ENCODE data around the gene USP38.
"Not testable (repeated sequence)": the region's sequence is repeated elsewhere in the genome, so short reads cannot be mapped to it uniquely, and the experiment has no call there.

USP38 gene, protein sequence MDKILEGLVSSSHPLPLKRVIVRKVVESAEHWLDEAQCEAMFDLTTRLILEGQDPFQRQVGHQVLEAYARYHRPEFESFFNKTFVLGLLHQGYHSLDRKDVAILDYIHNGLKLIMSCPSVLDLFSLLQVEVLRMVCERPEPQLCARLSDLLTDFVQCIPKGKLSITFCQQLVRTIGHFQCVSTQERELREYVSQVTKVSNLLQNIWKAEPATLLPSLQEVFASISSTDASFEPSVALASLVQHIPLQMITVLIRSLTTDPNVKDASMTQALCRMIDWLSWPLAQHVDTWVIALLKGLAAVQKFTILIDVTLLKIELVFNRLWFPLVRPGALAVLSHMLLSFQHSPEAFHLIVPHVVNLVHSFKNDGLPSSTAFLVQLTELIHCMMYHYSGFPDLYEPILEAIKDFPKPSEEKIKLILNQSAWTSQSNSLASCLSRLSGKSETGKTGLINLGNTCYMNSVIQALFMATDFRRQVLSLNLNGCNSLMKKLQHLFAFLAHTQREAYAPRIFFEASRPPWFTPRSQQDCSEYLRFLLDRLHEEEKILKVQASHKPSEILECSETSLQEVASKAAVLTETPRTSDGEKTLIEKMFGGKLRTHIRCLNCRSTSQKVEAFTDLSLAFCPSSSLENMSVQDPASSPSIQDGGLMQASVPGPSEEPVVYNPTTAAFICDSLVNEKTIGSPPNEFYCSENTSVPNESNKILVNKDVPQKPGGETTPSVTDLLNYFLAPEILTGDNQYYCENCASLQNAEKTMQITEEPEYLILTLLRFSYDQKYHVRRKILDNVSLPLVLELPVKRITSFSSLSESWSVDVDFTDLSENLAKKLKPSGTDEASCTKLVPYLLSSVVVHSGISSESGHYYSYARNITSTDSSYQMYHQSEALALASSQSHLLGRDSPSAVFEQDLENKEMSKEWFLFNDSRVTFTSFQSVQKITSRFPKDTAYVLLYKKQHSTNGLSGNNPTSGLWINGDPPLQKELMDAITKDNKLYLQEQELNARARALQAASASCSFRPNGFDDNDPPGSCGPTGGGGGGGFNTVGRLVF

DNA sequence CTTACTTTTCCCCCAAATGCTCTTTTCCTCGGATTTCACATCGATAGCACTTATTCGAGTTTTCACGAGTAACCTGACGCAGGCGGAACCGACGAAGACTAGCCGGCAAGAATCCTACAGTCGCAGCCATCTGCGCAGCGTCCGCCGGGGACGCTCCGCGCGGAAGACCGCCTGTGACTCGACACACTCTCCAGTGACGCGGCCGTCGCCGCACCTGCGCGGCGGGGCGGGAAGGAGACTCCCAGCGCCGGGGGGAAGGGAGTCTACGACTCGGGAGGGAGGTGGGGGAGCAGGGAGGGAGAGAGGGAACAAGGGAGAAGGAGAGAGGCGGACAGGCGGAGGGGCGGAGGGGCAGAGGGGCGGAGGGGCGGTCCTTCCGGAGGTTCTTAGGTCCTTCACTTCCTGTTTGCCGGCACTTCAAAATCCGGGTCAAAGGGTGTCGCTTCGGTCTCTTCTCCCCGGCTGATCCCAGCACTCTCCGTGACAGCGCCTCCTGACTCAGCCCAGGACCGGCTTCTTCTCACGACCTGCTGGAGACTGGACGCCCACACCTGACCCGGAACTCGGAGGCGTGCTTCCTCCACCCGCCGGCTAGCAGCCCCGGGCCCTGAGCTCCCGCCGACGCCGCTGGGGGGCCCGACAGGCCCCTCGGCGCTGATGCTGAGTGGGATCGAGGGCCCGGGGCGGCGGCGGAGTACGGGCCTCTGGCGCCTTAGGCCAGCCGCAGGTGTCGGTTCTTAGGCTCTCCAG, at the start of gene USP38:
Gene USP38, plus strand, starts transcription at position 415 of the 750 bp plus-strand sequence. CDS start 534 bp downstream, outside the sequence.
- DNase-seq: peak; percentile 42 to 96 (median 88)

DNA sequence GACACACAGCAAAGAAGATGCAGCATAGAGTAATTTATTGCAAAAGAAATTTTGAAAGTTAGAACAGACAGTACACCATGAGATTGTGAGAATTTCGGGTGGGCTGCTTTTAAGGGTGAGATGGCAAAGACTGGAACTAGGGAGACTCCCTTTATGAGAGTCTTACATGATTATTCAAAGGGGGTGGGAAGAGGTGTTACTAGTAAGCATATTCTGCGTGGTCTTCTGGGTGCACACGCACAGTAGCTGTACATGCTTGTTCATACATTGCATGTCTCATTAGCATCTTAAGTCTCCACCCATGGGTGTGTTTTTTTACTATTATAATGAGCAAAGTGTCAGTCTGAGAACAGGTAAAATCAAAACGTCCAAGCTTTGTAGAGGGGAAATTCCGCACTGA, 49.4 kb upstream of the USP38 start:
- DNase-seq: no peak

DNA sequence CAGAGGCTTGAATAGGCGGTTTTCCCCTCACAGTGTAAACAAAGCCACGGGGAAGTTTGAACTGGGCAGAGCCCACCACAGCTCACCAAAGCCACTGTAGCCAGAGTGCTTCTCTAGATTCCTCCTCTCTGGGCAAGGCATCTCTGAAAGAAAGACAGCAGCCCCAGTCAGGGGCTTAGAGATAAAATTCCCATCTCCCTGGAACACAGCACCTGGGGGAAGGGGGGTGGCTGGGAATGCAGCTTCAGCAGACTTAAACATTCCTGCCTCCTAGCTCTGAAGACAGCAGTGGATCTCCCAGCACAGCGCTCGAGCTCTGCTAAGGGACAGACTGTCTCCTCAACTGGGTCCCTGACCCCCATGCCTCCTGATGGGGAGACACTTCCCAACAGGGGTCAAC, 44.0 kb upstream of the USP38 start:
- DNase-seq: no peak

DNA sequence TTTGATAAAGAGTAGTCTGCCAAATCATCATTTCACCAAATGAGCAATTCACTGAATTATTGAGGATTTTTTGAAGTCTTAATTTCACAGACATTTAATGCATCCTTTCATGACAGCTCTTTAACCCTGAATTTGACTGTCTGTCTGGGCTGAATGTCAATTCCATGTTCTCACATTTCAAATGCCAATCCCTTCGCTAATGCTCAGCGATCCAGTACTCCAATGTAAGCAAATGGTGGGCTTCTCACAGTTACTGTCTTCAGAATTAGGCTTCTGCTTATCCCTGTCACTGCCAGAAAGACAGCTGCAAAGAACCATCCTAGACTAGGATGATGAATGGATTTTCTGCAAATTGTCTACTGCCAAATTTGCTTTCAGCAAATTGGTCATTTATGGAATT, 36.2 kb upstream of the USP38 start:
- no peak for DNase-seq

DNA sequence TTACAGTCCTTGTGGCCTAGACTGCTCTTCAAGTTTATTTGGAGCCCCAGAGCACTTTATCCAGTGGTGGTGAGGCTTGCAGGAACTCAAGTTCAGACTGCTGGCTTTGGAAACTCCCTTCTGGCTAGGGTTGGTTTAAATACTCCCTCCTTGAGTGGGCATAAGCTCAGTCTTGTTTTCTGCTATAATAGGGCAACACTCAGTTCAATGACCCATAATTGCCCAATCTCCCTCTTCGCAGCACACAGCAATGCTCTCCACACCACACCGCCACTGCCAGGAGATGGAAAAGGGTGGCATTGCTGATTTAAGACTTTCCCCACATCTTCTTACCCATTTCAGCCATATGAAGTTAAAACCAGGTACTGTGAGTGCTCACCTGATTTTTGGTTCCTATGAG, 27.9 kb upstream of the USP38 start:
- no peak for DNase-seq

DNA sequence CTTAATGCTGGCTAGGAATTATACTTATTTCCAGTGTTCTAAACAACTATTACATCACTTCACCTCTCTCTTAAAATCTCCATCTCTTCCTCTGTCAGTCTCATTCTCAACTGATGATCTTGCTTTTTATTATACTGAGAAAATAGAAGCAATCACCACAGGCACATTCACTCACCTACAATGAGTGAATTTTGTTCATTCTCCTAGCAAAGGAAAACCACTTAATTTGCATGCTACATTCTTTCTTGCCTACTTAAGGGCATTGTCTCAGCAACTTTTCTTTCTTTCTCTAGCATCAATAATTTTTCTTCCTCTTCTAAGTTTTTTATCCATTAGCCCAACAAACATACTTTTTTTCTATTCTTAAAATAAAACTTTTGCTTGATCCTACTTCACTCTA, 21.1 kb upstream of the USP38 start:
- DNase-seq: no peak

DNA sequence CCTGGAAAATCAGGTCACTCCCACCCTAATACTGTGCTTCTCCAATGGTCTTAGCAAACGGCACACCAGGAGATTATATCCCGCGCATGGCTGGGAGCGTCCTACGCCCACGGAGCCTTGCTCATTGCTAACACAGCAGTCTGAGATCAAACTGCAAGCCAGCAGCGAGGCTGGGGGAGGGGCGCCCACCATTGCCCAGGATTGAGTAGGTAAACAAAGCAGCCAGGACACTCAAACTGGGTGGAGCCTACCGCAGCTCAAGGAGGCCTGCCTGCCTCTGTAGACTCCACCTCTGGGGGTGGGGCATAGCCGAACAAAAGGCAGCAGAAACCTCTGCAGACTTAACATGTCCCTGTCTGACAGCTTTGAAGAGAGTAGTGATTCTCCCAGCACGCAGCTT, 18.0 kb upstream of the USP38 start:
- DNase-seq: not testable (repeated sequence)

DNA sequence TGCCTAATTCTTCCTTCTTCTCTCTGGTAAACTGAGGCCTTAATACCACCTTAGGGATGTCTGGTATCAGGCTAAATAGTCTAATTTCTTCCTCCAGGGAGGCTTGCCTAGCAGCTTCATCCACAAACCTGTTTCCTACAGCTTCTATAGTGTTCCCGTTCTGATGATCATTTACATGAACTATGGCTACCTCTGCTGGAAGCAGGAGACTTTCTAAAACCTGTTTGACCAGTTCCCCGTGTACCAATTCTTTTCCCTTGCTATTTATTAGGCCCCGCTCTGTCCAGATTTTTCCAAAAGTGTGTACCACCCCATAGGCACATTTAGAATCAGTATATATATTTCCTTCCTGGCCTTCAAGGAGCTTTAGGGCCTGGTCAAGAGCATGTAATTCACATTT, 5.8 kb upstream of the USP38 start:
- no peak for DNase-seq

DNA sequence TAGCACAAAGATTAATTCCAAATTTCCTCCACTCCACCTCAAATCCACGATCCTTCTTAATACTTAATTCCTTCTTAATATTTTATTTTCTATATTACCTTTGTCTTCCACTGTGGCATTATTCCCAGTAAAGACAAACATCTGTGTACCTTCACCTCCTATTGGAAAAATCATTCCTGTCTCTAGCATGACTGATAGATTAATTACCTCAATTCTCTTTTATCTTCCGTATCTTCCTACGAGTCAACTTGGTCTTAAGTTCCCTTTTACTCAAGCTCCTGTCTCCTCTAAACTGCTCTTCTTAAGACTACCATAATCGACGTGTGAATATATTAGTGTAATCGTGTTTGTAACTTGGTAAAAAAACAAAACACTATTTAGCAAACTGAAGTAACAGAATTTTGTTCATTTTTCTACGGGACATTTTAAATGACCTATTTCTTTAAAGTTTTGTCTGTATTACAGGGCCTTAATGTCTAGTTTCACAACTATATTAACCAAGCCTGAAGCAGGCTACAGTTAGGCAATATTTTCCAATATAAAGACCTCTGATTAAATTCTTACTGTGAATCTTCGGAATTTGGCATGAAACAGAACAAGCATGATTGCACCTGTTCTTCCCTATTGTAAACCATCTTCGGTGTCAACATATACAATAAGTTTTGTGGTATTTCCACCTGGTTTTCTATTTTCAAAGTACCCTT, 1.1 kb upstream of the USP38 start:
- DNase-seq: no peak

DNA sequence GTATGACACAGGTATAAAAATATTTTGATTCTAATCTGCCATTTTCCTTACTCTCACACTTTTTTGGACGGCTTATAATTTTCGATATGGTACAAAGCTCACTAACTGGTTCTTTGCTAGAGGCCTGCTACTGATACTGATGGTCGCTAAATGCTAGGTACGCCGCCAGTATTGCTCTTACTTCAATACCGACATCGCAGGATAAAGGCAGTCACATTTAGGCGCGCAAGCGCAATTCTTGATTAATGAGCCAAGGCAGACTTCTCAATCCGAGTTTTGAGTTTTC, 557 bp upstream of the USP38 start:
- peak in 10 of 56 donors; percentile 41 to 82 (median 62) for DNase-seq

DNA sequence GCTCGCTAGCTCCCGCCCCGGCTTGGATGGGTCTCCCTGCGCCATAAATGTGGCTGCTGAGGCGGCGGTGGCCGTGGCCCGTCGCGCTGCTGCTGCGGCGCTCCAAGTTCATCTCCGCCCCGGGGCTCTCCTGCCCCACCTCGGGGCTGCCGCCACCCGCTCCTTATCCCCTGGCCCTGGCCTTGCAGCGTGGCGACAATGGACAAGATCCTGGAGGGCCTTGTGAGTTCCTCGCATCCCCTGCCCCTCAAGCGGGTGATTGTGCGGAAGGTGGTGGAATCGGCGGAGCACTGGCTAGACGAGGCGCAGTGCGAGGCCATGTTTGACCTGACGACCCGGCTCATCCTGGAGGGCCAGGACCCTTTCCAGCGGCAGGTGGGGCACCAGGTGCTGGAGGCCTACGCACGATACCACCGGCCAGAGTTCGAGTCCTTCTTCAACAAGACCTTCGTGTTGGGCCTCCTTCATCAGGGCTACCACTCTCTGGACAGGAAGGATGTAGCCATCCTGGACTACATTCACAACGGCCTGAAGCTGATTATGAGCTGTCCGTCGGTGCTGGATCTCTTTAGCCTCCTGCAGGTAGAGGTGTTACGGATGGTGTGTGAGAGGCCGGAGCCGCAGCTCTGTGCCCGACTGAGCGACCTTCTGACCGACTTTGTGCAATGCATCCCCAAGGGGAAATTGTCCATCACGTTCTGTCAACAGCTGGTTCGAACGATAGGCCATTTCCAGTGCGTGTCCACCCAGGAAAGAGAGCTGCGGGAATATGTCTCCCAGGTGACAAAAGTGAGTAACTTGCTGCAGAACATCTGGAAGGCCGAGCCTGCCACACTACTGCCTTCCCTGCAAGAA, 763 bp downstream of the USP38 start:
- DNase-seq: peak in 29 of 56 donors; percentile 1 to 62 (median 34)

DNA sequence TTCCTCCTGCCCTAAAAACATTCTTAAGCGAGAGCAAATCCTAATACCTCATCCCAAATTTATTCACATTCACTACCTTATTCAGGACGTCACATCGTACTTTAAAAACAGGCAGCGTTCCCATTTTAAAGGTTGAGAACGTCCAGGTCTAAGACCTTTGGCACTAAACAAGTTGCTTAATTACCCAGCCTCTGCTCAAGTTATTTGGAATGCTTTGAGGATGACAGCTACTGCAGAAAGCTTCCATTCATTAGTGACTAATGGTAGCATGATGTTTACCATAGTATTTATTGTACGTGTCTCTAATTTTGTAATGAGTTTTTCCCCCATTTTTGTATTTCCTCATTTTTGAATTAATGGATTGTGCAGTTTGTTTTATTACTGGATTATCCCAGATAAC, 1.5 kb downstream of the USP38 start:
- no peak for DNase-seq

DNA sequence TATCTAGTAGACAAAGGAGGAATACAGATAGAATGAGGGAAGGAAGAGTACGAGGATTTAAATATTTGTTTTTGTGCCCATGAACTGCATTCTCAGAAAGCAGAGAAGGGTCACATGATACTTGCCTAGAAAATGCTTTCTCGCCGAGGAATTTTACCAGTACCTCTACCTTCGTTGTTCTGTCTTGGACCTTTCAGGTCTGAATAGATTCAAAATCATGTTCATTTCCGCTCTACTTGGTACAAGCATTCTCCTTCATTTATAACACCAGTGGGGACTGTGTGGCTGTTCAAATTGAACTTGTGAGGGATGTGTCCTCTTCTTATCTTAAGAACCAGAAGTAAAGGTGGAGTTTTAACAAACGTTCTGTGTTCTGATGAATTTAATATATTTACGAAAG, 1.9 kb downstream of the USP38 start:
- peak in 1 of 56 donors; percentile 0 for DNase-seq

DNA sequence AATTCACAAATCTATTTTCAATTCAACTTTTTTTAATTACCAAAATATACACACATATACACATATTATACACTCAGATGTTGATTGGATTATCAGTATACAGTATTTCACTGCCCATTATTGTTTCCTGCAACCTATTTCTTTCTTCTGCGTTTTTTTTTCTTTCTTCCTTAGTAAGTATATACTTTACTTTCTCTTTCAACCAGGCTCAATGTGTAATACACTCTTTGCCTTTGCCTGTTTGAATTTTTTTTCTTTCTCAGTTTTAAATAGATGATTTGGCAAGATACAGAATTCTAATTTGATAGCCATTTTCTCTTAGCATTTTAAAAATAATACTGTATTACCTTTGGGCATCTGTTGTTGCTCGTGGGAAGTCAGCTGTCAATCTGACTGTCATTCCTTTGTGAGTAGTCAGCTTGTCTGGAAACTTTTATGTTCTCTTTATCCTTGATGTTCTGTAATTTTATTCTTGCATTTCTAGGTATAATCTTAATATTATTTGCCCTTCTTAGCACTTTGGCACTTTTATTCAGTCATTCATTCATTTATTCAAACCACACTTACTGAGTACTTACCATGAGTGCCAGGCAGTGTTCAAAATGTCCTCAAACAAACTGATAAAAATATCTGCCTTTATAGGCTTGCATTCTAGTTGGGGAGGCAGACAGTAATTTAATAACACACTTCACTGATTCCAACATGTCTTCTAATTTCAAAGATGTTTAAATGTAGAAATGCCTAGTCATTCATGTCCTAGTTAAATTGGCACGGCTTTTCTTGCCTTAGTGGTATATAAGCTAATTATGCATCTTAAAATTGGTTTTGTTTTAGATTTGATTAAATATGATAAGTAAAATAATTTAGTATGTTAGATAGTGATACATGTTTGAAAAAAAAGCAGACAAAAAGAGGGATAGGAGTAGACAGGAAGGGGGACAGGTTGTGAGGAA, 3.7 kb downstream of the USP38 start:
- DNase-seq: no peak

DNA sequence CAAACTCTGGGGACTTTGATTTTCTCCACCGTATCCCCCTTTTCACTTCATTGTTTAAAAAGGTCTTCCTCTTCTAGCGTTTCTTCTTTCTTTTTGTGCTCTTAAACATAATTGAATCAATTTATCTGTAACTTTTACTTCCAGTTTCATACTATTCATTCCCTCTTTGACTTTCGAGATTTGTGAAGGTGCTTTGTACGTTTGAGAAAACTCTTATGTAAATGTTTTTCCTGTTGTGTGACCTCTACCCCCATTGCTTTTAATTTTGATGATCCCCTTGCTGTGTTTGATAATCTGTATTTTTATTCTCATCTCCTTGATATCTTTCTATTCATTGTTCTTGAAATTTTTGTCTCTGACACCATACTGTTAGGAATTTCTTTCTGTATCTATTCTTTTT, 4.8 kb downstream of the USP38 start:
- DNase-seq: no peak

DNA sequence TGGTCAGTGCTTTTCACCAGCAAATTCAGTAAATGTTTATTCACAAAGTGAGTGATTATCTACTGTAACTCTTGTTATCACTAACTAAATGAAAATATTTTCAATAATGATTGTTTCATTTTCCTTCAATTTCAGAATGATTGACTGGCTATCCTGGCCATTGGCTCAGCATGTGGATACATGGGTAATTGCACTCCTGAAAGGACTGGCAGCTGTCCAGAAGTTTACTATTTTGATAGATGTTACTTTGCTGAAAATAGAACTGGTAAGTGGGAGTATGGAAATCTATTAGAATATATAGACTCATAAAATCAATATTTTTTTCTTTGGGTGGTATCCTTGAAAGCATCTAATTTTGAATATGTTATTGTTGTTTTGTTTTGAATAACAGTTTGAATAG, 10.9 kb downstream of the USP38 start:
- no peak for DNase-seq

DNA sequence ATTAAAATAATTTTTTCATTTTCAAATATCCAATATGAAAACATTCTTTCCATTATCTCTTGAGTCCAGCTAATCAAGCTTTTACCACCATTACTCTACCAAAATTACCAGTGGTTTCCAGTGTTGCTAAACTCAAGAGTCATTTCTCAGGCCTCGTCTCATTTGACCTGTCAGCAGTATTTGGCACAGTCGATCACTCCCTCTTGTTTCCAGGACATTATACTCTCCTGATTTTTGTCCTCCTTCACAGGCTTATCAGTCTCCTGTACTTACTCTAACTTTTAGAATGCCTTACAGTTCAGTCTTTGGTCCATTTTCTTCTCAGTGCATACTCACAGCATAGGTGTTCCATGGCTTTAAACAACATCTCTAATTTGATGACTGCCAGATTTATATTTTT, 11.6 kb downstream of the USP38 start:
- DNase-seq: no peak

DNA sequence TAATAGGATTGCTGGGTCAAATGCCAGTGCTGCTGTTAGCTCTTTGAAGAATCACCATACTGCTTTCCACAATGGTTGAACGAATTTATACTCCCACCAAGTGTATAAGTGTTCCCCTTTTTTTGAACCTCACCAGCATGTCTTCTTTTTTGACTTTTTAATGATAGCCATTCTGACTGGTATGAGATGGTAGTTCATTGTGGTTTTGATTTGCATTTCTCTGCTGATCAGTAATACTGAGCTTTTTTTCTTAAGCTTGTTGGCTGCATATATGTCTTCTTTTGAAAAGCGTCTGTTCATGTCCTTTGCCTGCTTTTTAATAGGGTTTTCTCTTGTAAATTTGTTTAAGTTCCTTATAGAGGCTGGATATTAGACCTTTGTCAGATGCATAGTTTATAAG, 14.8 kb downstream of the USP38 start:
- no peak for DNase-seq

DNA sequence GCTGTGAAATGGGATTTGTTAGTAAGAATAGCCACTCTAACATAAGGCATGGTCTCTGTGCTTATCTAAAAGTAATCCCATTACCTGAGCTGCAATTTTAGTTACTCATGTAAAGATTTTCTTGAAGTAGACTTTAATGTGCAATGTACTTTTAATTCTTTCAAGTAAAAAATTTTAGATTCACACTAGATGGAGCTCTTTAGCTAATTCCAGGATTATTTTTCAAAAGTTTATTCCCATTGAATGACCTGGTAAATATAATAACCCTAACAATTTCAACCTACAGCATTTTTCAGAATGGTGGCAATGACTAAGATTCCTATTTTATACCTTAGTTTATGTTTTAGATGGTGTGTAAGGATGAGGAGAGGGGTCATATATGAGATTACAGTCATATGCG, 18.1 kb downstream of the USP38 start:
- no peak for DNase-seq

Measured in nucleus accumbens (tissue), 56 donors.